SK-N-SH (cell line): ENCODE results near the gene GNG13. TPM values are rescaled to one million over a fixed set of nuclear protein-coding genes. Genes with fewer than 3 reads are reported as not detected.

Source experiments
- CTCF ChIA-PET: fragments of 300-600, 350-600 bp; formaldehyde crosslinking; extraction: SDS; loops from one replicate; lab custom pipeline; 2021; lab: Yijun Ruan, JAX
- POLR2A ChIA-PET: fragments of 350-600 bp; sonication (Branson Sonifier 250); formaldehyde crosslinking; extraction: SDS; loops from one replicate; lab custom pipeline; 2020; ENCODE audit warnings: antibody characterized with exemption, inconsistent platforms; lab: Yijun Ruan, JAX
- DNase-seq: peaks from one replicate; pipeline ENCODE4 v3.0.0; 2012
- H2AFZ ChIP-seq: fragments of 200-600 bp; sonication (generic); 2 replicates; pipeline ENCODE4 v1.8.1; 2016; ENCODE audit warnings: antibody characterized with exemption, mild to moderate bottlenecking, low read depth
- H3F3A ChIP-seq: fragments of 200-600 bp; sonication (generic); replicated peaks from 2 replicates; pipeline ENCODE3; 2016; ENCODE audit warnings: antibody characterized with exemption, mild to moderate bottlenecking; ENCODE audit not compliant: insufficient read depth
- H3K27ac ChIP-seq, 2 experiments: fragments of 200-500 bp in 1 of 2; fragments of 200-600 bp in 1 of 2; sonication (Bioruptor generic) in 1 of 2; sonication (generic), shearing (Covaris generic) in 1 of 2; 2 replicates each; pipeline versions ENCODE4 v1.5.1 to v1.6.1; 2014 to 2016; ENCODE audit warnings: low read depth in 2 of 2, inconsistent platforms in 1 of 2, low read length in 1 of 2, mild to moderate bottlenecking in 1 of 2, mixed read lengths in 1 of 2
- H3K27me3 ChIP-seq: fragments of 200-600 bp; sonication (generic), shearing (Covaris generic); 2 replicates; pipeline ENCODE4 v1.6.1; 2016; ENCODE audit warnings: mixed run types; ENCODE audit not compliant: insufficient read depth
- H3K36me3 ChIP-seq, 2 experiments: fragments of 200-500 bp in 1 of 2; fragments of 200-600 bp in 1 of 2; sonication (Bioruptor generic) in 1 of 2; sonication (generic) in 1 of 2; replicated peaks in 1 of 2; 2 replicates each; pipeline versions ENCODE3 to v1.5.1; 2014 to 2016; ENCODE audit warnings: low read length in 1 of 2, mild to moderate bottlenecking in 1 of 2; ENCODE audit not compliant: insufficient read depth in 2 of 2, control insufficient read depth in 1 of 2
- H3K4me1 ChIP-seq, 2 experiments: fragments of 200-500 bp in 1 of 2; fragments of 200-600 bp in 1 of 2; sonication (Bioruptor generic) in 1 of 2; sonication (generic), shearing (Covaris generic) in 1 of 2; 2 replicates each; pipeline versions ENCODE4 v1.5.1 to v1.6.1; 2014 to 2016; ENCODE audit warnings: low read depth in 1 of 2, low read length in 1 of 2, mixed run types in 1 of 2; ENCODE audit not compliant: insufficient read depth in 2 of 2, control insufficient read depth in 1 of 2
- H3K4me2 ChIP-seq: fragments of 200-600 bp; sonication (generic), shearing (Covaris generic); 2 replicates; pipeline ENCODE4 v1.6.1; 2017; ENCODE audit warnings: mixed run types
- H3K4me3 ChIP-seq, 2 experiments: fragments of 200-500 bp in 1 of 2; fragments of 200-600 bp in 1 of 2; sonication (Bioruptor generic) in 1 of 2; sonication (generic), shearing (Covaris generic) in 1 of 2; 2 replicates each; pipeline versions ENCODE4 v1.5.1 to v1.8.1; 2014 to 2016; ENCODE audit warnings: low read depth in 2 of 2, inconsistent platforms in 1 of 2, low read length in 1 of 2, mild to moderate bottlenecking in 1 of 2, mixed read lengths in 1 of 2, moderate library complexity in 1 of 2
- H3K79me2 ChIP-seq: fragments of 200-600 bp; sonication (generic); 2 replicates; pipeline ENCODE4 v1.8.1; 2017; ENCODE audit warnings: mild to moderate bottlenecking; ENCODE audit not compliant: insufficient read depth
- H3K9ac ChIP-seq: fragments of 200-600 bp; sonication (generic); 2 replicates; pipeline ENCODE4 v1.6.1; 2017; ENCODE audit warnings: mixed run types
- H3K9me2 ChIP-seq: fragments of 200-600 bp; sonication (generic); 2 replicates; pipeline ENCODE4 v1.6.1; 2017; ENCODE audit warnings: mixed run types
- H3K9me3 ChIP-seq: fragments of 200-600 bp; sonication (generic); 2 replicates; pipeline ENCODE4 v1.6.1; 2017; ENCODE audit warnings: mixed run types, mild to moderate bottlenecking, moderate library complexity
- H4K20me1 ChIP-seq: fragments of 200-600 bp; sonication (generic); 2 replicates; pipeline ENCODE4 v1.6.1; 2017; ENCODE audit warnings: mild to moderate bottlenecking, mixed run types; ENCODE audit not compliant: insufficient read depth
- CHD2 ChIP-seq: fragments of 150-350 bp; IDR thresholded peaks from 2 replicates; pipeline ENCODE4 v1.6.1; 2018; ENCODE audit warnings: low read length; ENCODE audit not compliant: partially characterized antibody
- ELF1 ChIP-seq: IDR thresholded peaks from 2 replicates; pipeline ENCODE4 v1.4.0; 2012
- EP300 ChIP-seq, 2 experiments: IDR thresholded peaks; 2 replicates each; pipeline versions ENCODE4 v1.4.0 to v1.6.1; 2012; ENCODE audit warnings: borderline replicate concordance in 1 of 2, low read depth in 1 of 2, low read length in 1 of 2
- EZH2phosphoT487 ChIP-seq: fragments of 200-600 bp; sonication (generic); IDR thresholded peaks from 2 replicates; pipeline ENCODE4 v1.6.1; 2017; ENCODE audit warnings: low read depth, mixed run types, mild to moderate bottlenecking, antibody characterized with exemption, moderate library complexity, borderline replicate concordance
- FOXM1 ChIP-seq: IDR thresholded peaks from 2 replicates; pipeline ENCODE4 v1.4.0; 2012; ENCODE audit warnings: low read depth, mild to moderate bottlenecking
- GABPA ChIP-seq: IDR thresholded peaks from 2 replicates; pipeline ENCODE4 v1.4.0; 2012; ENCODE audit warnings: low read depth, mild to moderate bottlenecking
- GATA2 ChIP-seq: sonication (generic); formaldehyde crosslinking; IDR thresholded peaks from 2 replicates; pipeline ENCODE4 v1.5.0; 2020; ENCODE audit warnings: mild to moderate bottlenecking, missing genetic modification reagents
- JUND ChIP-seq: IDR thresholded peaks from 2 replicates; pipeline ENCODE4 v1.4.0; 2012
- NFIC ChIP-seq: IDR thresholded peaks from 2 replicates; pipeline ENCODE4 v1.4.0; 2012; ENCODE audit warnings: borderline replicate concordance
- NRF1 ChIP-seq: IDR thresholded peaks from 2 replicates; pipeline ENCODE4 v1.6.1; 2012; ENCODE audit warnings: low read depth, mild to moderate bottlenecking, low read length
- PBX3 ChIP-seq: IDR thresholded peaks from 2 replicates; pipeline ENCODE4; 2012
- RAD21 ChIP-seq: IDR thresholded peaks from 2 replicates; pipeline ENCODE4 v1.6.1; 2012; ENCODE audit warnings: mild to moderate bottlenecking, low read length
- RCOR1 ChIP-seq: fragments of 150-350 bp; IDR thresholded peaks from 2 replicates; pipeline ENCODE4 v1.6.1; 2017; ENCODE audit warnings: antibody characterized with exemption, low read length
- REST ChIP-seq: IDR thresholded peaks from 2 replicates; pipeline ENCODE4 v1.6.1; 2012; ENCODE audit warnings: mild to moderate bottlenecking, low read depth, low read length, moderate library complexity
- RFX5 ChIP-seq: IDR thresholded peaks from 2 replicates; pipeline ENCODE4 v1.6.1; 2012; ENCODE audit warnings: mild to moderate bottlenecking, improper control_type of control experiment, low read length
- RXRA ChIP-seq: IDR thresholded peaks from 2 replicates; pipeline ENCODE4 v1.4.0; 2012; ENCODE audit warnings: low read depth, mild to moderate bottlenecking, borderline replicate concordance
- SIN3A ChIP-seq: IDR thresholded peaks from 2 replicates; pipeline ENCODE4 v1.6.1; 2012; ENCODE audit warnings: low read depth, mild to moderate bottlenecking, low read length, moderate library complexity, borderline replicate concordance
- TAF1 ChIP-seq: IDR thresholded peaks from 2 replicates; pipeline ENCODE4 v1.6.1; 2012; ENCODE audit warnings: low read depth, mild to moderate bottlenecking, low read length, moderate library complexity, borderline replicate concordance
- USF1 ChIP-seq: IDR thresholded peaks from 2 replicates; pipeline ENCODE4 v1.4.0; 2012; ENCODE audit warnings: low read depth, borderline replicate concordance
- YY1 ChIP-seq: IDR thresholded peaks from 2 replicates; pipeline ENCODE4 v1.4.0; 2012; ENCODE audit warnings: low read depth, mild to moderate bottlenecking
- WGBS: methylation state at CpG from one replicate; pipeline ENCODE4 v1.1.6; 2017; ENCODE audit warnings: low lambda C conversion rate; 5-methylcytosine and 5-hydroxymethylcytosine counted together
- polyA plus RNA-seq, 3 experiments: library from polyadenylated mRNA; depleted of rRNA; stranded (reverse); fragments of >200 nt; gene quantifications; 2 replicates each; pipeline ENCODE4 v1.2.3, GENCODE V29; 2012

The GNG13 gene
- polyA plus RNA-seq, 1 of the 3 experiments (the other 2 are of a cell fraction) = not detected

GRCh38 chr16:760545-761343, 39.8 kb downstream of the GNG13 start, which contains the start of gene MSLN:
Gene MSLN (plus strand): TSS chr16:760734. CDS start chr16:762681, 1,947 bp downstream.
- no peak for DNase-seq
- Histone ChIP-seq H3K4me2 (no peak within 1 kb of the TSS), H3K9ac (no peak within 1 kb of the TSS), H3F3A (no peaks in the 10 kb centered on the region), H3K79me2 (no peaks in the 10 kb centered on the region), H3K4me1 (no peaks in the 10 kb centered on the region), H3K9me3 (peaks cover 3% of the 10 kb centered on the region; the same call in 1 of the 2 replicates), H3K9me2 (no peaks in the 10 kb centered on the region), H2AFZ (no peak within 1 kb of the TSS), H3K36me3 (no peaks in the 10 kb centered on the region), H4K20me1 (no peaks in the 10 kb centered on the region), H3K4me3 (no peak within 1 kb of the TSS), H3K27me3 (no peaks in the 10 kb centered on the region), H3K27ac (no peak within 1 kb of the TSS)
- ChIA-PET POLR2A (no interaction called here), CTCF (interaction anchor here (0.9 to 1.7 kb wide), 6 partner anchors 11 to 295 kb away, joined by 3 to 5 read pairs (median 3); no protein-coding TSS in a partner anchor)
- TF ChIP-seq FOXM1 (no peak), SIN3A (no peak), GATA2 (CRISPR knock-in tag) (no peak), EP300 (IDR thresholded peaks at IDR 0.05; ENCODE audit: borderline replicate concordance in 1 of 2, low read depth in 1 of 2, low read length in 1 of 2) (no peak), CHD2 (no peak), USF1 (no peak), RXRA (no peak), NFIC (no peak), RCOR1 (no peak), JUND (no peak), GABPA (no peak), YY1 (no peak), ELF1 (no peak), RFX5 (no peak), TAF1 (no peak), RAD21 (no peak)
- 75% methylated on average over 25 of the region's 37 CpGs for WGBS

- Histone ChIP-seq H3K4me1 (no peaks in the 10 kb centered on the region), H2AFZ (no peak overlapping the region), H3K27ac (no peak overlapping the region), H3K4me3 (no peak overlapping the region), H3K9ac (no peak overlapping the region), H4K20me1 (no peaks in the 10 kb centered on the region), H3F3A (no peaks in the 10 kb centered on the region), H3K9me3 (peaks cover 3% of the 10 kb centered on the region; the same call in 1 of the 2 replicates), H3K79me2 (no peaks in the 10 kb centered on the region), H3K4me2 (no peak overlapping the region), H3K27me3 (no peaks in the 10 kb centered on the region), H3K36me3 (no peaks in the 10 kb centered on the region), H3K9me2 (no peaks in the 10 kb centered on the region)
- DNase-seq = no peak
- ChIA-PET CTCF (interaction anchor here (0.9 to 1.7 kb wide), 7 partner anchors 9 to 295 kb away, joined by 3 to 5 read pairs (median 3); no protein-coding TSS in a partner anchor), POLR2A (no interaction called here)
- no CpG with 5 or more reads among the region's 15 CpGs for WGBS
- TF ChIP-seq REST = no peak
- TF ChIP-seq EZH2phosphoT487 = no peak
- no peak for TF ChIP-seq PBX3
- no peak for TF ChIP-seq USF1
- no peak for TF ChIP-seq RFX5
- no peak for TF ChIP-seq NRF1
Measured at GRCh38 chr16:760065-760464, 40.5 kb downstream of the GNG13 start.
